Measurements from ENCODE around the gene DNAJC30.

DNA sequence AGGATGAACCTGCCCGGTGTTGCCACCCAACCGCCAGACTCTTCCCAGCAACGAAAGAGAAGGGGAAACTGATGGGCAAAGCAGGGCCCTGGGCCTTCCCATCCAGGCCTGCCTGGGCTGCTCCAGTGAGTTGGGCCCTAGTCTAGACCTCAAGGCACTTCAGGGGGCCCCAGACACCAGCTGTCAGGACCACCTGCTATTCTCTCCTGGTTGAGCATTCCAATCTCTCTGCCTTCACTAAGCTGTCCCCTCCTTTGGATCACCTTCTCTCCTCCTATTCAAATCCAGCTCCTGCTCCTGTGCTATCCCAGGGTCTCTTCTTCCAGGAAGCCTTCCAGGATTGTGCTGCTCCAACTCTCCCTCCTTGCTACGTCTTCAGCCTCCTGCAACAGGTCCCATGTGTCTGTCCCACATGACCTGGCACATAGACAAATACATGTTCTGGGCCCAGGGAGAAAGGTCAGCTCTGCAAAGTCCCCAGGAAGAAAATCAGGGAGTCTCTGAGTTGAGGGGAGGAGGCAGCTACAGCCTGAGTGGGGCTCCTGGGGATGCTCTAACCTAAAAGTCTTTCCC is 33.2 kb upstream of the DNAJC30 start:
- TF ChIP-seq, protein P1, sequence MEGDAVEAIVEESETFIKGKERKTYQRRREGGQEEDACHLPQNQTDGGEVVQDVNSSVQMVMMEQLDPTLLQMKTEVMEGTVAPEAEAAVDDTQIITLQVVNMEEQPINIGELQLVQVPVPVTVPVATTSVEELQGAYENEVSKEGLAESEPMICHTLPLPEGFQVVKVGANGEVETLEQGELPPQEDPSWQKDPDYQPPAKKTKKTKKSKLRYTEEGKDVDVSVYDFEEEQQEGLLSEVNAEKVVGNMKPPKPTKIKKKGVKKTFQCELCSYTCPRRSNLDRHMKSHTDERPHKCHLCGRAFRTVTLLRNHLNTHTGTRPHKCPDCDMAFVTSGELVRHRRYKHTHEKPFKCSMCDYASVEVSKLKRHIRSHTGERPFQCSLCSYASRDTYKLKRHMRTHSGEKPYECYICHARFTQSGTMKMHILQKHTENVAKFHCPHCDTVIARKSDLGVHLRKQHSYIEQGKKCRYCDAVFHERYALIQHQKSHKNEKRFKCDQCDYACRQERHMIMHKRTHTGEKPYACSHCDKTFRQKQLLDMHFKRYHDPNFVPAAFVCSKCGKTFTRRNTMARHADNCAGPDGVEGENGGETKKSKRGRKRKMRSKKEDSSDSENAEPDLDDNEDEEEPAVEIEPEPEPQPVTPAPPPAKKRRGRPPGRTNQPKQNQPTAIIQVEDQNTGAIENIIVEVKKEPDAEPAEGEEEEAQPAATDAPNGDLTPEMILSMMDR (IDR thresholded peaks at IDR 0.05), result no peak
- TF ChIP-seq POLR2AphosphoS5 (IDR thresholded peaks at IDR 0.05) (no peak), POLR2A (IDR thresholded peaks at IDR 0.05) (no peak), EP300 (IDR thresholded peaks at IDR 0.05) (no peak)

All from suprapubic skin (tissue), 4 donors.